ENCODE measurements around the gene CACNA1C. TPM values are rescaled to one million over a fixed set of nuclear protein-coding genes. Genes with fewer than 3 reads are reported as not detected.

The CACNA1C gene
- total RNA-seq, 1 experiment from 2014 or later, result 1.1 TPM

DNA sequence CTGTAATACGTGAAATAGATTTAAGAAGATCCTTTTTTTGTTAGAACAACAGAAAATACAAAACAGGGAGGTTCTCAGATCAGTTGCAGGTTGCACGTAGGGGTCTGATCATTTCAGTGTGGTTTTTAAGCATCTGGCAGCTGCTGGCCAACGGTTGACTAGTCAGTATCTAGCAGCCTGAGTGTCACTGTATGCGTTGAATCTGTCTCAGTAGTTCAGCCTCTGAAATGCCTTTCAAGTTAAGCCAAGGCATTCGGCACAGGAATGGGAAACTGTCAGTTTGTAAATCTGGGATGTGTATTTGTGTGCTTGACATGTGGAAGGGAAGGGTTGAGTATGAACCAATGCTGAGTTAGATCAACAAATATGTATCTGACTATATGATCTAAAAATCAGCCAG is 165.9 kb downstream of the CACNA1C start:
- Mint-ChIP-seq H3K27me3 (ENCODE audit: low read depth) (peaks cover 1% of the 10 kb centered on the region), H3K36me3 (ENCODE audit: insufficient read depth in 1 of 3, low read depth in 3 of 3) (no peaks in the 10 kb centered on the region), H3K4me1 (peaks cover 4 to 10% of the 10 kb centered on the region in 2 experiments), H3K9me3 (no peaks in the 10 kb centered on the region), H3K27ac (no peak overlapping the region), H3K4me3 (no peak overlapping the region)
- Histone ChIP-seq H3K79me2 (ENCODE audit: insufficient read depth, low read length) (no peaks in the 10 kb centered on the region), H3K4me2 (ENCODE audit: insufficient read depth, insufficient read length, low read length) (no peak overlapping the region), H4K91ac (ENCODE audit: insufficient read length, low read depth, low read length) (no peak overlapping the region), H3K56ac (ENCODE audit: insufficient read length, low read depth, low read length) (no peak overlapping the region), H2BK12ac (ENCODE audit: insufficient read length, low read depth, low read length) (no peak overlapping the region), H2BK20ac (ENCODE audit: low read depth, low read length, poor library complexity, severe bottlenecking) (no peak overlapping the region), H4K20me1 (ENCODE audit: control insufficient read depth, insufficient read depth, insufficient read length) (no peaks in the 10 kb centered on the region), H3K14ac (ENCODE audit: insufficient read depth, low read length) (no peak overlapping the region), H3T11ph (ENCODE audit: low read length) (no peak overlapping the region), H3K9me3 (ENCODE audit: control insufficient read depth, low read depth, low read length) (no peaks in the 10 kb centered on the region), H2BK5ac (ENCODE audit: insufficient read length, low read length) (no peak overlapping the region), H2AK5ac (ENCODE audit: insufficient read length, low read length) (no peak overlapping the region), H4K8ac (replicated peaks; ENCODE audit: insufficient read length, low read depth, low read length) (no peak overlapping the region), H3K4ac (ENCODE audit: low read depth, low read length) (no peak overlapping the region), H2AFZ (ENCODE audit: low read length) (no peak overlapping the region), H3K27me3 (ENCODE audit: insufficient read depth, low read length) (no peaks in the 10 kb centered on the region), H2BK15ac (ENCODE audit: low read depth, low read length) (no peak overlapping the region), H3K27ac (ENCODE audit: insufficient read length, low read depth, low read length) (no peak overlapping the region), H3K18ac (ENCODE audit: insufficient read length, low read depth, low read length) (no peak overlapping the region), H3K23me2 (ENCODE audit: insufficient read length, low read depth, low read length, poor library complexity, severe bottlenecking) (no peaks in the 10 kb centered on the region), H3K9ac (ENCODE audit: extremely low read depth, insufficient read length, low read length) (no peak overlapping the region), H2BK120ac (ENCODE audit: low read depth, low read length, poor library complexity, severe bottlenecking) (no peak overlapping the region), H4K5ac (ENCODE audit: insufficient read length, low read depth, low read length) (no peak overlapping the region), H3K79me1 (ENCODE audit: insufficient read depth, low read depth, low read length, poor library complexity, severe bottlenecking) (no peaks in the 10 kb centered on the region), H3K4me1 (ENCODE audit: insufficient read depth, low read length) (no peaks in the 10 kb centered on the region), H3K23ac (ENCODE audit: insufficient read length, low read depth, low read length) (no peak overlapping the region)
- TF ChIP-seq, protein P1, sequence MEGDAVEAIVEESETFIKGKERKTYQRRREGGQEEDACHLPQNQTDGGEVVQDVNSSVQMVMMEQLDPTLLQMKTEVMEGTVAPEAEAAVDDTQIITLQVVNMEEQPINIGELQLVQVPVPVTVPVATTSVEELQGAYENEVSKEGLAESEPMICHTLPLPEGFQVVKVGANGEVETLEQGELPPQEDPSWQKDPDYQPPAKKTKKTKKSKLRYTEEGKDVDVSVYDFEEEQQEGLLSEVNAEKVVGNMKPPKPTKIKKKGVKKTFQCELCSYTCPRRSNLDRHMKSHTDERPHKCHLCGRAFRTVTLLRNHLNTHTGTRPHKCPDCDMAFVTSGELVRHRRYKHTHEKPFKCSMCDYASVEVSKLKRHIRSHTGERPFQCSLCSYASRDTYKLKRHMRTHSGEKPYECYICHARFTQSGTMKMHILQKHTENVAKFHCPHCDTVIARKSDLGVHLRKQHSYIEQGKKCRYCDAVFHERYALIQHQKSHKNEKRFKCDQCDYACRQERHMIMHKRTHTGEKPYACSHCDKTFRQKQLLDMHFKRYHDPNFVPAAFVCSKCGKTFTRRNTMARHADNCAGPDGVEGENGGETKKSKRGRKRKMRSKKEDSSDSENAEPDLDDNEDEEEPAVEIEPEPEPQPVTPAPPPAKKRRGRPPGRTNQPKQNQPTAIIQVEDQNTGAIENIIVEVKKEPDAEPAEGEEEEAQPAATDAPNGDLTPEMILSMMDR (conservative IDR thresholded peaks at IDR 0.05), result no peak
- DNase-seq, result no peak
- no CpG with 5 or more reads among the region's 5 CpGs for WGBS (ENCODE audit: extremely low coverage, insufficient read length, low lambda C conversion rate)

Data from H9 (cell line).